Glomerular endothelial cell (primary cell): ENCODE results near the gene RPS5. TPM values are rescaled to one million over a fixed set of nuclear protein-coding genes. Genes with fewer than 3 reads are reported as not detected.
"Not testable (repeated sequence)": the region's sequence is repeated elsewhere in the genome, so short reads cannot be mapped to it uniquely, and the experiment has no call there.

ENCODE experiments used
- DNase-seq: peaks from one replicate; pipeline ENCODE4 v3.0.0-alpha.2; 2011; ENCODE audit warnings: low read depth, low spot score; ENCODE audit errors: extremely low read depth
- total RNA-seq: library from RNA; depleted of rRNA; stranded (reverse); fragments of >200 nt; gene quantifications from 2 replicates; pipeline ENCODE4 v1.2.3, GENCODE V29; 2015

Gene RPS5
- total RNA-seq, 1 donor from 2014 or later: 1,315 TPM

DNA sequence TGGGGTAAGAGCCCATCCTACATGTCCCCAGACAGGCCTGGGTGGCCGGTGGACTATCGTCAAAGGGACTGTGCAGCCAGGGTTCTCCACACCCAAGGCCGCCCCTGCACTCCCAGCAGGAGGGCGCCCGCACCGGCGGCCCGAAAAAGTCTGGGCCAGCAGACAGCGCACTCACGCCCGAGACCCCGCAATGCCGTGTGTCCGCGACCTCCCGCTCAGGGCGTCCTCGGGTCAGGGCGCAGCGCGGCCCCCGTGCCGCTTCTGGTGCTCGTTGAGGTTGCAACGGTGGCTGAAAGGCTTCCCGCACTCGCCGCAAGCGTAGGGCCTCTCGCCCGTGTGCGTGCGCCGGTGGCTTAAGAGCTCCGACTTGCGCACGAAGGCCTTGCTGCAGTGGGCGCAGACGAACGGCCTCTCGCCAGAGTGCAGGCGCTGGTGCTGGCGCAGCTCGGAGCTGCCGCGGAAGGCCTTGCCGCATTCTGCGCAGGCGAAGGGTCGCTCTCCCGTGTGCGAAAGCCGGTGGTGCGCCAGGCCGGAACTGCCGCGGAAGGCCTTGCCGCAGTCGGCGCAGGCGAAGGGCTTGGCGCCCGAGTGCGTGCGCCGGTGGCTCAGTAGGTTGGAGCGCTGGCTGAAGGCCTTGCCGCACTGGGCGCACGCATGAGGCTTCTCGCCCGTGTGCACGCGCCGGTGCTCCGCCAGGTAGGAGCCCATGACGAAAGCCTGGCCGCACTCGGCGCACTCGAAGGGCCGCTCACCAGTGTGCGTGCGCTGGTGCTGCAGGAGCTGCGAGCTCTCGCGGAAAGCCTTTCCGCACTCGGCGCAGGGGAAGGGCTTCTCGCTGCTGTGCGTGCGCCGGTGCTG is 30.9 kb upstream of the RPS5 start:
- no peak for DNase-seq

- no peak for DNase-seq
These were observed 30.1 kb upstream of the RPS5 start for GRCh38 chr19:58356766-58357480.

GRCh38 chr19:58357481-58358145 is 29.5 kb upstream of the RPS5 start:
- DNase-seq: no peak

DNA sequence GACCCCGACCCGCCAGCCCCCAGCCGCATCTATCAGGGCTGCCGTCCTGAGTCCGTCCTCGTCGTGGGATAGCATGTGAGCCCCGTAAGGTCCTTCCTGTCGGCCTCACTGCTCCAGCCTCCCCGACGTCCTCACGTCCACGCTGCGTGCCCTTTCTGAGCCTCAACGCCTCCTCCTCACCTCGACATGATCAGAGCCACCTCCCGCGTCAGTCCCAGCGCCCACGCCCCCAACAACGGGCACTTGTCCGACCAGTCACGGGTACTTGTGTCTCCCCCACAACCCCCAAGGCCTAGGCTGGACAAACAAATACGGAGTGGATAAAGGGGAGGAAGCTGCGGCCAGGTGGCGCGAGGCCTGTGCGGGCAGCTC is 25.2 kb upstream of the RPS5 start:
- DNase-seq: no peak

DNA sequence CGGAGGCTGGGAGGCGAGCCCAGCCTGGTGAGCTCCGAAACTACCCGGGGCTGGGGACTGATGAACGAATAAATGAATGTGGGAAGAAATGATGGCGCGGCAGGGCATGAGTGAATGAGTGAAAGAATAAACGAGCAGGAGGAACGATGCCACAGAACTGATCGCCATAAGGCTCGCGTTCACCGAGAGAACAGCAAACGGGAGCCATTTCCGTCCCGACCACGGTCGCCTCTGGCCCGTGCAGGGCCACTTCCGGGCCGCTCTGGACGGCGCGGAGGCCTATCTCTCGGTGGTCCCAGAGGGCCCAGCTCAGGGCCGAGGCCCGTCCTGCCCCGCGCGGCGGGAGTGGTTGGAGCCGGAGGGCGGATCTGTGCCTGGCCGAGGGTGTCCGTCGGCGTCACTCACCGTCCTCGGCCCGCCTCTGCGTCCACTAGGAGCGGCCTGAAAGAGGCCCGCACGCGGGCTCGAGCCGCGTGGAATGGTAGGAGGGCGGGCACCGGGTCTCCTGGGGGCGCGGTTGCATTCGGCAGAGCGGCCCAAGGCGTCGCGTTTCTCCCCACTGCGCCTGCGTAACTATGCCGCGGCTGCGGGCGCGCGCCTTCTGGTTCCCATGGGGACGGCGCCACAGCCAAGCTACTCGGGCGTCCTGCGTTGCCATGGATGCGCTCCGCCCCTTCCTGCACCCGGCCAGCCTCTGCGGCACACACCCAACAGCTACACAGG is 24.6 kb upstream of the RPS5 start, which contains the start of gene ZNF497:
Gene ZNF497 (minus strand): TSS at position 480 of the 723 bp plus-strand sequence. CDS start 5,116 bp downstream, outside the sequence.
- DNase-seq: peak; percentile 50

- no peak for DNase-seq
These were observed 22.9 kb upstream of the RPS5 start for GRCh38 chr19:58364146-58364545.

- no peak for DNase-seq
These were observed 20.3 kb upstream of the RPS5 start for GRCh38 chr19:58366585-58367430.

GRCh38 chr19:58367698-58368454 is 19.2 kb upstream of the RPS5 start:
- no peak for DNase-seq

GRCh38 chr19:58368561-58369360 is 18.3 kb upstream of the RPS5 start:
- no peak for DNase-seq

DNA sequence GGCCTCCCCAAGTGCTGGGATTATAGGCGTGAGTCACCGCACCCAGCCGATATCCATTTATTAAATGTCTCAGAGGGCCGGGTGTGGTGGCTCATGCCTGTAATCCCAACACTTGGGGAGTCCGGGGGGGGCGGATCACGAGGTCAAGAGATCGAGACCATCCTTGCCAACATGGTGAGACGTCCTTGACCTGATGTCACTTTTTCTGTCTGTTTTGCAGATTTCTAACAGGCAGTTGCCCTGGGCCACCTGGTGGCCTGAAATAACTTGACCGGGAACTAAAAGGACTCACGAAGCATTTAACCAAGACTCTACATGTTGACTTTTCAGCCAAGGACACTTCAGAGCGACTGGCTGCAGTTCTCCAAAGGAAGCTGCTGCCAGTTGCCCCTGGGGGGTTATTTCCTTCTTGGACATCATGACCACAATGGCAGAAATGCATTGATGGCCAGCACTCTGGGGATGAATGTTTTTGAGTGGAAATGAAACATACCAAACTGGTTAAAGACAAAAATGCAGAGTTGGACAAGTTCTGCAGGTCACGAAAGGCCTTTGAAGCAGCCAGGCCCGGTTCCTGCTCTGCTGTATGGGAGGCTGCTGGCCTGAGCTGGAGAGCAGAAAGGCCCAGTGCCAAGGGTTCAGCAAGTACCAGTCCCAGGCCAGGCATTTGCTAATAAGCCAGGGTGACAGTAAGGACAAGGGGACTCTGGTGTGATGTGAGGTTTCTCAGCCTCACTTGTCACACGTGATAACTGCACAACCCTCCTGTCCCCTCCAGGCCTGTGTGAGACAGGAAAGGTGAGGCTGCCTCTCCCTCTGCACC is 14.5 kb upstream of the RPS5 start:
- DNase-seq: no peak

- DNase-seq: no peak
These were observed 12.9 kb upstream of the RPS5 start for GRCh38 chr19:58374200-58374599.

DNA sequence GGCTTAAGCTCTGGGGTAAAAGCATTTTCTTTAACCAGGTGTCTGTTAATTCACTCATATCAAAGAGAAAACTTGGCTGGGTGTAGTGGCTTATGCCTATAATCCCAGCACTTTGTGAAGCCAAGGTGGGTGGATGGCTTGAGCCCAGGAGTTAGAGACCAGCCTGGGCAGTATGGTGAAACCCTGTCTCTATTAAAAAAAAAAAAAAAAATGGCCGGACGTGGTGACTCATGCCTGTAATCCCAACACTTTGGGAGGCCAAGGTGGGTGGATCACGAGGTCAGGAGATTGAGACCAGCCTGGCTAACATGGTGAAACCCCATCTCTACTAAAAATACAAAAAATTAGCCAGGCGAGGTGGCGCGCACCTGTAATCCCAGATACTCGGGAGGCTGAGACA is 10.3 kb upstream of the RPS5 start:
- DNase-seq: not testable (repeated sequence)

- DNase-seq: no peak
These were observed 7.8 kb upstream of the RPS5 start for GRCh38 chr19:58379246-58379645.

GRCh38 chr19:58380037-58380661 is 6.9 kb upstream of the RPS5 start:
- DNase-seq: no peak

DNA sequence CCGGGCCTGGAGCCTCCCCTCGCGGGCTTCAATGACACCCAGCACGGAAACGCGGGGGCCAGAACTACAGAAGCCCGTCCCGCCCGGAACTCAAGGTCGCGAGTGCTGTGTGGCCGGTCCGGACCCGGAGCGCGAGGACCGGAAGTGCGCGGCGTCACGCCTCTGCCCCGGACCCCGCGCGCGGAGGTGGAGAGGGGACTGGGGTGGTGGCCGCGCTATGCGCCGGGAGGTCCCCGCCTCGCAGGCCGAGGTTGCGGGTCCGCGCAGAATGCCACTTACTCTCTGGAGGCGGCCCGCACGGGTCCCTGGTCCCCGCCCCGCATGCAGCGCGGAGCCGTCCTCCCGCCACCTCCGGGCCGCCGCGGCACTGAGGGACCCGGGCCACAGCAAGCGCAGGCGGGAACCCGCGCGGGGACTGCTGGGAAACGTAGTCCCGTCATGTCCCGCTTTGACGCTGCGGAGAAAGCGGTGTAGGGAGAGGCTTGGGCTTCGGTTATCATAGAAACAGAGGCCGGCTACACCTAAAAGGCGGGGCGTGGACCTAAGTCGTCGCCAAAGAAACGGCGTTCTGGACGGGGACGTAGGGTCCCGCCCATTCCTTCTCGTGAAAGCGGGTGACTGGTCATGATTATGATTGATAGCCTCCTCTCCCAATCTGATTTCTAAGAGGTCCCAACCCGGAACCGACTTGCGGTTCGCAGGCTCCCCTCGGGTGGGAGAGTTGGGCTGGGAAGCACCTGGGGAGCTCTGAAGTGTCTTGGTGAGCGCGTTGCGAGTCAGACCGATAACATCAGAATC is 6.2 kb upstream of the RPS5 start, which contains the start of gene ZNF837:
Gene ZNF837 (minus strand): TSS at position 369 of the 798 bp plus-strand sequence. CDS start 11,698 bp downstream, outside the sequence.
- DNase-seq: peak; percentile 100
